ENCODE results near the gene CCL20.

GRCh38 chr2:227860221-227860641 lies 46.6 kb downstream of the CCL20 start:
- TF ChIP-seq, protein P1, sequence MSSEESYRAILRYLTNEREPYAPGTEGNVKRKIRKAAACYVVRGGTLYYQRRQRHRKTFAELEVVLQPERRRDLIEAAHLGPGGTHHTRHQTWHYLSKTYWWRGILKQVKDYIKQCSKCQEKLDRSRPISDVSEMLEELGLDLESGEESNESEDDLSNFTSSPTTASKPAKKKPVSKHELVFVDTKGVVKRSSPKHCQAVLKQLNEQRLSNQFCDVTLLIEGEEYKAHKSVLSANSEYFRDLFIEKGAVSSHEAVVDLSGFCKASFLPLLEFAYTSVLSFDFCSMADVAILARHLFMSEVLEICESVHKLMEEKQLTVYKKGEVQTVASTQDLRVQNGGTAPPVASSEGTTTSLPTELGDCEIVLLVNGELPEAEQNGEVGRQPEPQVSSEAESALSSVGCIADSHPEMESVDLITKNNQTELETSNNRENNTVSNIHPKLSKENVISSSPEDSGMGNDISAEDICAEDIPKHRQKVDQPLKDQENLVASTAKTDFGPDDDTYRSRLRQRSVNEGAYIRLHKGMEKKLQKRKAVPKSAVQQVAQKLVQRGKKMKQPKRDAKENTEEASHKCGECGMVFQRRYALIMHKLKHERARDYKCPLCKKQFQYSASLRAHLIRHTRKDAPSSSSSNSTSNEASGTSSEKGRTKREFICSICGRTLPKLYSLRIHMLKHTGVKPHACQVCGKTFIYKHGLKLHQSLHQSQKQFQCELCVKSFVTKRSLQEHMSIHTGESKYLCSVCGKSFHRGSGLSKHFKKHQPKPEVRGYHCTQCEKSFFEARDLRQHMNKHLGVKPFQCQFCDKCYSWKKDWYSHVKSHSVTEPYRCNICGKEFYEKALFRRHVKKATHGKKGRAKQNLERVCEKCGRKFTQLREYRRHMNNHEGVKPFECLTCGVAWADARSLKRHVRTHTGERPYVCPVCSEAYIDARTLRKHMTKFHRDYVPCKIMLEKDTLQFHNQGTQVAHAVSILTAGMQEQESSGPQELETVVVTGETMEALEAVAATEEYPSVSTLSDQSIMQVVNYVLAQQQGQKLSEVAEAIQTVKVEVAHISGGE (tag by site-specific recombination; conservative IDR thresholded peaks at IDR 0.05; ENCODE audit: low read depth) = no peak
- TF ChIP-seq YY1 (tag by site-specific recombination; IDR thresholded peaks at IDR 0.05) (no peak), ZNF629 (tag by site-specific recombination; IDR thresholded peaks at IDR 0.05) (no peak), ZNF391 (tag by site-specific recombination; IDR thresholded peaks at IDR 0.05; ENCODE audit: borderline replicate concordance, low read depth) (no peak), YY2 (tag by site-specific recombination; IDR thresholded peaks at IDR 0.05) (no peak), ZNF10 (tag by site-specific recombination; IDR thresholded peaks at IDR 0.05) (no peak), SP2 (tag by site-specific recombination; IDR thresholded peaks at IDR 0.05) (no peak), IKZF3 (tag by site-specific recombination; IDR thresholded peaks at IDR 0.05) (no peak), ZNF138 (tag by site-specific recombination; IDR thresholded peaks at IDR 0.05; ENCODE audit: borderline replicate concordance) (no peak), KLF9 (tag by site-specific recombination; IDR thresholded peaks at IDR 0.05; ENCODE audit: low read depth) (no peak), ZNF501 (tag by site-specific recombination; IDR thresholded peaks at IDR 0.05) (no peak)
- TF ChIP-seq, protein P2, sequence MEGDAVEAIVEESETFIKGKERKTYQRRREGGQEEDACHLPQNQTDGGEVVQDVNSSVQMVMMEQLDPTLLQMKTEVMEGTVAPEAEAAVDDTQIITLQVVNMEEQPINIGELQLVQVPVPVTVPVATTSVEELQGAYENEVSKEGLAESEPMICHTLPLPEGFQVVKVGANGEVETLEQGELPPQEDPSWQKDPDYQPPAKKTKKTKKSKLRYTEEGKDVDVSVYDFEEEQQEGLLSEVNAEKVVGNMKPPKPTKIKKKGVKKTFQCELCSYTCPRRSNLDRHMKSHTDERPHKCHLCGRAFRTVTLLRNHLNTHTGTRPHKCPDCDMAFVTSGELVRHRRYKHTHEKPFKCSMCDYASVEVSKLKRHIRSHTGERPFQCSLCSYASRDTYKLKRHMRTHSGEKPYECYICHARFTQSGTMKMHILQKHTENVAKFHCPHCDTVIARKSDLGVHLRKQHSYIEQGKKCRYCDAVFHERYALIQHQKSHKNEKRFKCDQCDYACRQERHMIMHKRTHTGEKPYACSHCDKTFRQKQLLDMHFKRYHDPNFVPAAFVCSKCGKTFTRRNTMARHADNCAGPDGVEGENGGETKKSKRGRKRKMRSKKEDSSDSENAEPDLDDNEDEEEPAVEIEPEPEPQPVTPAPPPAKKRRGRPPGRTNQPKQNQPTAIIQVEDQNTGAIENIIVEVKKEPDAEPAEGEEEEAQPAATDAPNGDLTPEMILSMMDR (tag by site-specific recombination; IDR thresholded peaks at IDR 0.05) = no peak
- TF ChIP-seq, protein P3, sequence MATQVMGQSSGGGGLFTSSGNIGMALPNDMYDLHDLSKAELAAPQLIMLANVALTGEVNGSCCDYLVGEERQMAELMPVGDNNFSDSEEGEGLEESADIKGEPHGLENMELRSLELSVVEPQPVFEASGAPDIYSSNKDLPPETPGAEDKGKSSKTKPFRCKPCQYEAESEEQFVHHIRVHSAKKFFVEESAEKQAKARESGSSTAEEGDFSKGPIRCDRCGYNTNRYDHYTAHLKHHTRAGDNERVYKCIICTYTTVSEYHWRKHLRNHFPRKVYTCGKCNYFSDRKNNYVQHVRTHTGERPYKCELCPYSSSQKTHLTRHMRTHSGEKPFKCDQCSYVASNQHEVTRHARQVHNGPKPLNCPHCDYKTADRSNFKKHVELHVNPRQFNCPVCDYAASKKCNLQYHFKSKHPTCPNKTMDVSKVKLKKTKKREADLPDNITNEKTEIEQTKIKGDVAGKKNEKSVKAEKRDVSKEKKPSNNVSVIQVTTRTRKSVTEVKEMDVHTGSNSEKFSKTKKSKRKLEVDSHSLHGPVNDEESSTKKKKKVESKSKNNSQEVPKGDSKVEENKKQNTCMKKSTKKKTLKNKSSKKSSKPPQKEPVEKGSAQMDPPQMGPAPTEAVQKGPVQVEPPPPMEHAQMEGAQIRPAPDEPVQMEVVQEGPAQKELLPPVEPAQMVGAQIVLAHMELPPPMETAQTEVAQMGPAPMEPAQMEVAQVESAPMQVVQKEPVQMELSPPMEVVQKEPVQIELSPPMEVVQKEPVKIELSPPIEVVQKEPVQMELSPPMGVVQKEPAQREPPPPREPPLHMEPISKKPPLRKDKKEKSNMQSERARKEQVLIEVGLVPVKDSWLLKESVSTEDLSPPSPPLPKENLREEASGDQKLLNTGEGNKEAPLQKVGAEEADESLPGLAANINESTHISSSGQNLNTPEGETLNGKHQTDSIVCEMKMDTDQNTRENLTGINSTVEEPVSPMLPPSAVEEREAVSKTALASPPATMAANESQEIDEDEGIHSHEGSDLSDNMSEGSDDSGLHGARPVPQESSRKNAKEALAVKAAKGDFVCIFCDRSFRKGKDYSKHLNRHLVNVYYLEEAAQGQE (tag by site-specific recombination; IDR thresholded peaks at IDR 0.05) = no peak
- TF ChIP-seq, protein P4, sequence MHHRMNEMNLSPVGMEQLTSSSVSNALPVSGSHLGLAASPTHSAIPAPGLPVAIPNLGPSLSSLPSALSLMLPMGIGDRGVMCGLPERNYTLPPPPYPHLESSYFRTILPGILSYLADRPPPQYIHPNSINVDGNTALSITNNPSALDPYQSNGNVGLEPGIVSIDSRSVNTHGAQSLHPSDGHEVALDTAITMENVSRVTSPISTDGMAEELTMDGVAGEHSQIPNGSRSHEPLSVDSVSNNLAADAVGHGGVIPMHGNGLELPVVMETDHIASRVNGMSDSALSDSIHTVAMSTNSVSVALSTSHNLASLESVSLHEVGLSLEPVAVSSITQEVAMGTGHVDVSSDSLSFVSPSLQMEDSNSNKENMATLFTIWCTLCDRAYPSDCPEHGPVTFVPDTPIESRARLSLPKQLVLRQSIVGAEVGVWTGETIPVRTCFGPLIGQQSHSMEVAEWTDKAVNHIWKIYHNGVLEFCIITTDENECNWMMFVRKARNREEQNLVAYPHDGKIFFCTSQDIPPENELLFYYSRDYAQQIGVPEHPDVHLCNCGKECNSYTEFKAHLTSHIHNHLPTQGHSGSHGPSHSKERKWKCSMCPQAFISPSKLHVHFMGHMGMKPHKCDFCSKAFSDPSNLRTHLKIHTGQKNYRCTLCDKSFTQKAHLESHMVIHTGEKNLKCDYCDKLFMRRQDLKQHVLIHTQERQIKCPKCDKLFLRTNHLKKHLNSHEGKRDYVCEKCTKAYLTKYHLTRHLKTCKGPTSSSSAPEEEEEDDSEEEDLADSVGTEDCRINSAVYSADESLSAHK (tag by site-specific recombination; IDR thresholded peaks at IDR 0.05) = no peak
